AG04450 (cell line): Measurements from ENCODE around the gene MCL1. TPM values are rescaled to one million over a fixed set of nuclear protein-coding genes. Genes with fewer than 3 reads are reported as not detected.

ENCODE experiments used
- CTCF ChIA-PET: fragments of 300-600, 350-600 bp; formaldehyde crosslinking; extraction: SDS; loops from one replicate; lab custom pipeline; 2022; ENCODE audit warnings: antibody characterized with exemption, inconsistent platforms; lab: Charles Lee
- POLR2A ChIA-PET: fragments of 350-600 bp; formaldehyde crosslinking; extraction: SDS; loops from one replicate; lab custom pipeline; 2021; ENCODE audit warnings: antibody characterized with exemption, inconsistent platforms; lab: Yijun Ruan, JAX
- DNase-seq: peaks from one replicate; pipeline ENCODE4 v3.0.0-alpha.2; 2011; ENCODE audit warnings: low read depth, low spot score
- H3K27ac ChIP-seq: one replicate; pipeline ENCODE4 v1.5.1; 2012; ENCODE audit warnings: low read depth, low read length, control low read depth
- H3K27me3 ChIP-seq: one replicate; pipeline ENCODE4 v1.6.0; 2012; ENCODE audit warnings: low read length; ENCODE audit not compliant: control insufficient read depth, insufficient read depth
- H3K4me3 ChIP-seq: 2 replicates; pipeline ENCODE4 v1.5.1; 2011; ENCODE audit warnings: mild to moderate bottlenecking, low read depth, low read length, control low read depth
- H3K9me3 ChIP-seq: 2 replicates; pipeline ENCODE4 v1.5.1; 2012; ENCODE audit warnings: low read length; ENCODE audit not compliant: control insufficient read depth, insufficient read depth
- CTCF ChIP-seq: IDR thresholded peaks from 2 replicates; pipeline ENCODE4 v1.5.1; 2011; ENCODE audit warnings: low read depth, low read length, control low read depth, inconsistent platforms
- polyA plus RNA-seq: library from polyadenylated mRNA; depleted of rRNA; stranded (reverse); fragments of >200 nt; gene quantifications from 2 replicates; pipeline ENCODE4 v1.2.3, GENCODE V29; 2011

Gene MCL1
- polyA plus RNA-seq, 1 experiment = 138 TPM

- Histone ChIP-seq H3K4me3 (no peak overlapping the region), H3K9me3 (no peaks in the 10 kb centered on the region), H3K27me3 (no peaks in the 10 kb centered on the region), H3K27ac (no peak overlapping the region)
- ChIA-PET POLR2A (no interaction called here), CTCF (no interaction called here)
- TF ChIP-seq CTCF = no peak
- no peak for DNase-seq
These were observed 43.7 kb downstream of the MCL1 start for GRCh38 chr1:150535511-150536287.

- Histone ChIP-seq H3K27ac (no peak overlapping the region), H3K27me3 (no peaks in the 10 kb centered on the region), H3K4me3 (no peak overlapping the region), H3K9me3 (no peaks in the 10 kb centered on the region)
- no peak for TF ChIP-seq CTCF
- POLR2A ChIA-PET = no interaction called here
- CTCF ChIA-PET = interaction anchor here (0.6 to 6.3 kb wide), 6 partner anchors 18 to 278 kb away, joined by 3 to 39 read pairs (median 8); partner anchors contain the start of gene FALEC
- DNase-seq = no peak
These were observed 45.4 kb downstream of the MCL1 start for GRCh38 chr1:150534002-150534401.

GRCh38 chr1:150532860-150533259 is 46.5 kb downstream of the MCL1 start:
- no peaks in the 10 kb centered on the region for H3K27me3 ChIP-seq
- POLR2A ChIA-PET = interaction anchor here (2.1 kb wide), 1 partner anchor 17 kb away, joined by 6 read pairs; the partner anchor contains the start of gene FALEC
- no peak for TF ChIP-seq CTCF
- no peaks in the 10 kb centered on the region for H3K9me3 ChIP-seq
- CTCF ChIA-PET = interaction anchor here (0.6 to 6.3 kb wide), 24 partner anchors 11 to 277 kb away, joined by 3 to 39 read pairs (median 4); partner anchors contain the start of genes CIART, FALEC and RPRD2
- DNase-seq = no peak
- H3K4me3 ChIP-seq = no peak overlapping the region
- H3K27ac ChIP-seq = no peak overlapping the region

GRCh38 chr1:150530491-150531159 is 48.8 kb downstream of the MCL1 start:
- Histone ChIP-seq H3K27me3 (no peaks in the 10 kb centered on the region), H3K27ac (no peak overlapping the region), H3K9me3 (no peaks in the 10 kb centered on the region), H3K4me3 (no peak overlapping the region)
- TF ChIP-seq CTCF = no peak
- CTCF ChIA-PET = interaction anchor here (1.1 to 6.3 kb wide), 5 partner anchors 17 to 56 kb away, joined by 3 to 39 read pairs (median 4); partner anchors contain the start of gene ECM1
- POLR2A ChIA-PET = no interaction called here
- no peak for DNase-seq
